Neural progenitor cell (in vitro differentiated cells): ENCODE results near the gene FAM168B. TPM values are rescaled to one million over a fixed set of nuclear protein-coding genes. Genes with fewer than 3 reads are reported as not detected.
A peak's percentile ranks its signal among the peaks of the same experiment; 100 is the strongest.

Experiments used
- DNase-seq: peaks from one replicate; pipeline ENCODE4 v3.0.0-alpha.2; 2016; ENCODE audit warnings: low spot score
- H2AFZ ChIP-seq: fragments of 200-600 bp; sonication (generic); replicated peaks from 2 replicates; pipeline ENCODE4 v1.6.1; 2016; ENCODE audit warnings: antibody characterized with exemption
- H3F3A ChIP-seq: fragments of 200-600 bp; sonication (generic); 2 replicates; pipeline ENCODE4 v1.6.1; 2016; ENCODE audit warnings: antibody characterized with exemption, low read depth
- H3K27ac ChIP-seq: fragments of 200-600 bp; sonication (generic); 2 replicates; pipeline ENCODE4 v1.5.1; 2016; ENCODE audit warnings: mild to moderate bottlenecking
- H3K27me3 ChIP-seq: fragments of 200-600 bp; sonication (generic); 2 replicates; pipeline ENCODE4 v1.6.1; 2016; ENCODE audit warnings: mild to moderate bottlenecking, moderate library complexity
- H3K36me3 ChIP-seq: fragments of 200-600 bp; sonication (generic); 2 replicates; pipeline ENCODE4 v1.5.1; 2016
- H3K4me1 ChIP-seq: fragments of 200-600 bp; sonication (generic); 2 replicates; pipeline ENCODE4 v1.6.1; 2016; ENCODE audit warnings: mixed run types
- H3K4me2 ChIP-seq: fragments of 200-600 bp; sonication (generic); 2 replicates; pipeline ENCODE4 v1.6.1; 2016
- H3K4me3 ChIP-seq: fragments of 200-600 bp; sonication (generic); 2 replicates; pipeline ENCODE4 v1.5.1; 2016
- H3K79me2 ChIP-seq: fragments of 200-600 bp; sonication (generic); 2 replicates; pipeline ENCODE4 v1.6.1; 2016; ENCODE audit warnings: low read depth
- H3K9ac ChIP-seq: fragments of 200-600 bp; sonication (generic); 2 replicates; pipeline ENCODE4 v1.6.1; 2016
- H3K9me3 ChIP-seq: fragments of 200-600 bp; sonication (generic); 2 replicates; pipeline ENCODE4 v1.5.1; 2016; ENCODE audit warnings: low read depth
- H4K20me1 ChIP-seq: fragments of 200-600 bp; sonication (generic); 2 replicates; pipeline ENCODE4 v1.6.1; 2016; ENCODE audit warnings: low read depth
- H3K27ac Mint-ChIP-seq: 3 replicates; pipeline ENCODE4 v1.8.0; 2021; ENCODE audit warnings: mixed read lengths
- H3K27me3 Mint-ChIP-seq: 2 replicates; pipeline ENCODE4 v1.8.0; 2022; ENCODE audit warnings: low read depth, mild to moderate bottlenecking, inconsistent platforms, moderate library complexity, mixed read lengths; ENCODE audit not compliant: insufficient read depth
- H3K36me3 Mint-ChIP-seq: 3 replicates; pipeline ENCODE4 v1.8.0; 2021; ENCODE audit warnings: mixed read lengths
- H3K4me1 Mint-ChIP-seq: 3 replicates; pipeline ENCODE4 v1.8.0; 2021; ENCODE audit warnings: mixed read lengths
- H3K4me3 Mint-ChIP-seq: 3 replicates; pipeline ENCODE4 v1.8.0; 2021; ENCODE audit warnings: mild to moderate bottlenecking, moderate library complexity, mixed read lengths
- H3K9me3 Mint-ChIP-seq: 3 replicates; pipeline ENCODE4 v1.8.0; 2020; ENCODE audit warnings: mixed read lengths
- CTCF ChIP-seq: fragments of 200-600 bp; sonication (generic); IDR thresholded peaks from 2 replicates; pipeline ENCODE4 v1.5.1; 2017; ENCODE audit warnings: antibody characterized with exemption, mild to moderate bottlenecking
- EZH2 ChIP-seq: fragments of 200-600 bp; sonication (generic); IDR thresholded peaks from 2 replicates; pipeline ENCODE4 v1.6.1; 2017; ENCODE audit warnings: antibody characterized with exemption, mild to moderate bottlenecking, moderate library complexity
- EZH2phosphoT487 ChIP-seq: fragments of 200-600 bp; sonication (generic); IDR thresholded peaks from 2 replicates; pipeline ENCODE4 v1.6.1; 2017; ENCODE audit warnings: antibody characterized with exemption
- total RNA-seq: library from RNA; depleted of rRNA; stranded (reverse); fragments of >200 nt; gene quantifications from 2 replicates; pipeline ENCODE4 v1.2.3, GENCODE V29; 2015; ENCODE audit warnings: low replicate concordance

Gene FAM168B
- 63.0 and 85.2 TPM in 2 replicates for total RNA-seq

- Histone ChIP-seq H3K4me3 (peak within 1 kb of the TSS; percentile 67), H3K27ac (peak within 1 kb of the TSS; percentile 97), H3K4me2 (peak within 1 kb of the TSS; percentile 95), H3K9me3 (no peaks in the 10 kb centered on the region), H3K79me2 (peaks cover 47% of the 10 kb centered on the region), H3F3A (peaks cover 13% of the 10 kb centered on the region), H3K9ac (peak within 1 kb of the TSS; percentile 84), H3K27me3 (no peaks in the 10 kb centered on the region), H2AFZ (peak within 1 kb of the TSS; percentile 94), H3K36me3 (peaks cover 2% of the 10 kb centered on the region), H4K20me1 (peaks cover 41% of the 10 kb centered on the region), H3K4me1 (peaks cover 3% of the 10 kb centered on the region)
- no peak for TF ChIP-seq CTCF
- TF ChIP-seq EZH2, result no peak
- no peak for TF ChIP-seq EZH2phosphoT487
- peak within 1 kb of the TSS; percentile 96 for H3K27ac Mint-ChIP-seq
- H3K9me3 Mint-ChIP-seq, result no peaks in the 10 kb centered on the region
- peak; percentile 96 for DNase-seq
- peaks cover 2% of the 10 kb centered on the region for H3K27me3 Mint-ChIP-seq
- H3K4me1 Mint-ChIP-seq, result peaks cover 8% of the 10 kb centered on the region
- peak within 1 kb of the TSS; percentile 95 for H3K4me3 Mint-ChIP-seq
- peaks cover 14% of the 10 kb centered on the region for H3K36me3 Mint-ChIP-seq
Measured at GRCh38 chr2:131093006-131093695, at the start of gene FAM168B. Gene FAM168B (minus strand): TSS chr2:131093460. CDS start chr2:131082646, 10,814 bp downstream.

GRCh38 chr2:131142849-131143248 is 49.6 kb upstream of the FAM168B start:
- no peak for DNase-seq
- Histone ChIP-seq H3K79me2 (peaks cover 10% of the 10 kb centered on the region), H3K4me1 (no peaks in the 10 kb centered on the region), H3F3A (no peaks in the 10 kb centered on the region), H2AFZ (no peak overlapping the region), H3K27ac (no peak overlapping the region), H3K27me3 (no peaks in the 10 kb centered on the region), H3K36me3 (peaks cover 5% of the 10 kb centered on the region), H4K20me1 (peaks cover 17% of the 10 kb centered on the region), H3K9me3 (no peaks in the 10 kb centered on the region), H3K4me3 (no peak overlapping the region), H3K4me2 (no peak overlapping the region), H3K9ac (no peak overlapping the region)
- no peaks in the 10 kb centered on the region for H3K4me1 Mint-ChIP-seq
- H3K27ac Mint-ChIP-seq, result no peak overlapping the region
- H3K9me3 Mint-ChIP-seq, result no peaks in the 10 kb centered on the region
- H3K4me3 Mint-ChIP-seq, result no peak overlapping the region
- peaks cover 28% of the 10 kb centered on the region for H3K36me3 Mint-ChIP-seq
- H3K27me3 Mint-ChIP-seq, result no peaks in the 10 kb centered on the region
- TF ChIP-seq CTCF (no peak), EZH2 (no peak), EZH2phosphoT487 (no peak)

- H3K79me2 ChIP-seq, result peaks cover 19% of the 10 kb centered on the region
- Mint-ChIP-seq H3K27me3 (no peaks in the 10 kb centered on the region), H3K4me1 (no peaks in the 10 kb centered on the region), H3K9me3 (peaks cover 3% of the 10 kb centered on the region), H3K27ac (no peak overlapping the region), H3K36me3 (peaks cover 35% of the 10 kb centered on the region), H3K4me3 (no peak overlapping the region)
- H4K20me1 ChIP-seq, result peaks cover 25% of the 10 kb centered on the region
- no peaks in the 10 kb centered on the region for H3K4me1 ChIP-seq
- no peak overlapping the region for H3K27ac ChIP-seq
- H3K9me3 ChIP-seq, result no peaks in the 10 kb centered on the region
- H3K9ac ChIP-seq, result no peak overlapping the region
- DNase-seq, result no peak
- H3K4me3 ChIP-seq, result no peak overlapping the region
- peaks cover 5% of the 10 kb centered on the region for H3K36me3 ChIP-seq
- no peaks in the 10 kb centered on the region for H3K27me3 ChIP-seq
- no peak for TF ChIP-seq EZH2
- no peak for TF ChIP-seq CTCF
- TF ChIP-seq EZH2phosphoT487, result no peak
- H3K4me2 ChIP-seq, result no peak overlapping the region
- no peaks in the 10 kb centered on the region for H3F3A ChIP-seq
- H2AFZ ChIP-seq, result no peak overlapping the region
Measured at GRCh38 chr2:131140581-131140980, 47.3 kb upstream of the FAM168B start.
